H1 (cell line): ENCODE data around the gene ZNF77.

Experiments
- BRCA1 ChIP-seq: IDR thresholded peaks from 2 replicates; pipeline ENCODE4 v1.6.1; 2012; ENCODE audit warnings: low read depth, low read length, improper control_type of control experiment
- EP300 ChIP-seq, 2 experiments: IDR thresholded peaks; 1 replicate in 1 of 2; 2 replicates in 1 of 2; pipeline ENCODE4 v1.6.1; 2011 to 2012; ENCODE audit warnings: low read depth in 2 of 2, low read length in 2 of 2, mild to moderate bottlenecking in 2 of 2, borderline replicate concordance in 1 of 2, inconsistent platforms in 1 of 2, moderate library complexity in 1 of 2
- EZH2 ChIP-seq: fragments of 200-600 bp; sonication (generic); IDR thresholded peaks from 2 replicates; pipeline ENCODE4 v1.7.1; 2012; ENCODE audit warnings: low read depth, mild to moderate bottlenecking, moderate library complexity, low read length, inconsistent platforms; ENCODE audit not compliant: severe bottlenecking
- FOSL1 ChIP-seq: IDR thresholded peaks from 2 replicates; pipeline ENCODE4 v1.6.1; 2011; ENCODE audit warnings: mild to moderate bottlenecking, low read depth, low read length, moderate library complexity; ENCODE audit not compliant: insufficient read depth
- KDM5A ChIP-seq: fragments of 200-600 bp; IDR thresholded peaks from 2 replicates; pipeline ENCODE4 v1.7.1; 2012; ENCODE audit warnings: mild to moderate bottlenecking, low read length, inconsistent platforms, mixed read lengths
- POLR2A ChIP-seq, 2 experiments: IDR thresholded peaks; 1 replicate in 1 of 2; 2 replicates in 1 of 2; pipeline ENCODE4 v1.6.1; 2011; ENCODE audit warnings: low read depth in 2 of 2, low read length in 2 of 2, mild to moderate bottlenecking in 2 of 2; ENCODE audit errors: control extremely low read depth in 1 of 2
- POLR2AphosphoS5 ChIP-seq: IDR thresholded peaks from 2 replicates; pipeline ENCODE4 v1.6.1; 2011; ENCODE audit warnings: low read depth, low read length
- RFX5 ChIP-seq: IDR thresholded peaks from 2 replicates; pipeline ENCODE4 v1.6.1; 2011; ENCODE audit warnings: low read depth, low read length, improper control_type of control experiment, borderline replicate concordance
- SIN3A ChIP-seq, 2 experiments: IDR thresholded peaks in 1 of 2; conservative IDR thresholded peaks in 1 of 2; 2 replicates each; pipeline ENCODE4 v1.6.1; 2011 to 2012; ENCODE audit warnings: low read length in 2 of 2, improper control_type of control experiment in 1 of 2, low read depth in 1 of 2, mild to moderate bottlenecking in 1 of 2

DNA sequence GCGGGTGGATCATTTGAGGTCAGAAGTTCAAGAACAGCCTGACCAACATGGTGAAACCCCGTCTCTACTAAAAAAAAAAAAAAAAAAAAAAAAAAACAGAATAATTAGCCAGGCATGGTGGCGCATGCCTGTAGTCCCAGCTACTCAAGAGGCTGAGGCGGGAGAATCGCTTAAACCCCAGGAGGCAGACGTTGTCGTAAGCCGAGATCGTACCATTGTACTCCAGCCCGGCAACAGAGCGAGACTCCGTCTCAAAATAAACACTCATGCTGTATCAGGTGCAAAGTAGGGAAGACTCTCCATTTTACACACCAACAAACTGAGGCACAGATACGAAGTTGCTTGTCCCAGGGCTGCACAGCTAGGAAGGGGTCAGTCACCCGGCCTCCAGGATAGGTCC lies 48.2 kb upstream of the ZNF77 start:
- TF ChIP-seq EZH2: no peak
- no peak for TF ChIP-seq EP300 (IDR thresholded peaks at IDR 0.05; ENCODE audit: borderline replicate concordance in 1 of 2, low read depth in 2 of 2, low read length in 2 of 2)
- TF ChIP-seq KDM5A: no peak
- TF ChIP-seq RFX5: no peak
- no peak for TF ChIP-seq POLR2A (IDR thresholded peaks at IDR 0.05; ENCODE audit: control extremely low read depth in 1 of 2, low read depth in 2 of 2, low read length in 2 of 2)
- TF ChIP-seq SIN3A (conservative IDR thresholded peaks at IDR 0.05 in 1 of 2, IDR thresholded peaks at IDR 0.05 in 1 of 2; ENCODE audit: low read depth in 1 of 2, low read length in 2 of 2): no peak
- no peak for TF ChIP-seq BRCA1
- no peak for TF ChIP-seq POLR2AphosphoS5
- no peak for TF ChIP-seq FOSL1
